Cardiac fibroblast (primary cell): ENCODE measurements around the gene RTL10.
"Not testable (repeated sequence)": the region's sequence is repeated elsewhere in the genome, so short reads cannot be mapped to it uniquely, and the experiment has no call there.

Experiments used
- DNase-seq, 2 donors: peaks; one replicate each; pipeline versions ENCODE4 v3.0.0 to v3.0.0-alpha.2; 2010; ENCODE audit warnings: low read depth in 2 of 2
- H3K4me3 ChIP-seq, 2 donors: replicated peaks in 1 of 2; 1 replicate in 1 of 2; 2 replicates in 1 of 2; pipeline ENCODE4 v1.5.1; 2011; ENCODE audit warnings: low read depth in 2 of 2, low read length in 2 of 2, mild to moderate bottlenecking in 2 of 2, moderate library complexity in 1 of 2
- TF ChIP-seq, protein P1 (sequence below): IDR thresholded peaks from one replicate; pipeline ENCODE4 v1.5.1; 2011; ENCODE audit warnings: low read depth, mild to moderate bottlenecking, low read length, inconsistent platforms

Gene RTL10

DNA sequence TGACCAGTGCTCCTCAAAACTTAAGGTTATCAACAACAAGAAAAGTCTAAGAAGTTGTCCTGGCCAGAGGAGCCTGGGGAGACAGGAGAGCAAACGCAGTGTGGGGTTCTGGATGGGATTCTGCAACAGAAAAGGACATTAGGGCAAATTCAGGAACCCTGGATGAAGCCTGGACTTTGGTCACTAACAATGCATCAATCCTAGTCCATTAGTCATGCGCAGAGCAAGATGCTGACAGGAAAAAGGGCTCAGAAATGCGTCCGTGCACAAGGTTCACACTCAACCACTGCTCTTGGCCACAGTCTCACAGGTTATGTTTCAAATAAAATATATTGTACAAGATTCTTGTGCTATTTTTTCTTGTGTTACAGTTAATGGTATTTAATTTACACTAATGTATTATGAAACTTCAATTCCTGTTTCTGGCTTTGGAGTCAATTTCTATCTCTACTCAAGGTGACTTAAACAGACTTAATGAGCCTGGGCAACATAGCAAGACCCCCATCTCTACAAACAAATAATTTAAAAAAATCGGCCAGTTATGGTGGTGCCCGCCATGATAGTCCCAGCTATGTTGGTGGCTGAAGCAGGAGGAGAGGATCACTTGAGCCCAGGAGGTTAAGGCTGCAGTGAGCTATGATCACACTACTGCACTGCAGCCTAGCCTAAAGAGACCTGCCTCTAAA lies 13.6 kb downstream of the RTL10 start:
- TF ChIP-seq, protein P1, sequence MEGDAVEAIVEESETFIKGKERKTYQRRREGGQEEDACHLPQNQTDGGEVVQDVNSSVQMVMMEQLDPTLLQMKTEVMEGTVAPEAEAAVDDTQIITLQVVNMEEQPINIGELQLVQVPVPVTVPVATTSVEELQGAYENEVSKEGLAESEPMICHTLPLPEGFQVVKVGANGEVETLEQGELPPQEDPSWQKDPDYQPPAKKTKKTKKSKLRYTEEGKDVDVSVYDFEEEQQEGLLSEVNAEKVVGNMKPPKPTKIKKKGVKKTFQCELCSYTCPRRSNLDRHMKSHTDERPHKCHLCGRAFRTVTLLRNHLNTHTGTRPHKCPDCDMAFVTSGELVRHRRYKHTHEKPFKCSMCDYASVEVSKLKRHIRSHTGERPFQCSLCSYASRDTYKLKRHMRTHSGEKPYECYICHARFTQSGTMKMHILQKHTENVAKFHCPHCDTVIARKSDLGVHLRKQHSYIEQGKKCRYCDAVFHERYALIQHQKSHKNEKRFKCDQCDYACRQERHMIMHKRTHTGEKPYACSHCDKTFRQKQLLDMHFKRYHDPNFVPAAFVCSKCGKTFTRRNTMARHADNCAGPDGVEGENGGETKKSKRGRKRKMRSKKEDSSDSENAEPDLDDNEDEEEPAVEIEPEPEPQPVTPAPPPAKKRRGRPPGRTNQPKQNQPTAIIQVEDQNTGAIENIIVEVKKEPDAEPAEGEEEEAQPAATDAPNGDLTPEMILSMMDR: no peak
- DNase-seq: peak in 1 of 2 donors; percentile 28
- no peak overlapping the region for H3K4me3 ChIP-seq

DNA sequence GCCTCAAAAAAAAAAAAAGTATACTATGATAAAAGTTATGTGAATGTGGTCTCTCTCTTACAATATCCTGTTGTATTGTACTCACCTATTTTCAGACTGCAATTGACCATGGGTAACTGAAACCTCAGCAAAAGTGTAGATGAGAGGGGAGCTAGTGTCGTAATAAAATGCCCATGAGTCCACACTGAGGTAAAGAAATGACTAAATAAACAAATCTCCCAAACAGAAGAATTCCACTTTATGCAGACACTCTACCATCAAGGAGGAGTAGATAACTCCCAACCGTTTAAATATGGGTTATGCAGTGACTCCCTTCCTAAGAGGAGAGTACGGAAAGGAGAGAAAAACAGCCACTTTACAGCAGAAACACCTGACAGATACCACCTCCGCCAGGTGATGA lies 14.6 kb downstream of the RTL10 start:
- TF ChIP-seq, protein P1: no peak
- no peak overlapping the region for H3K4me3 ChIP-seq
- no peak for DNase-seq

DNA sequence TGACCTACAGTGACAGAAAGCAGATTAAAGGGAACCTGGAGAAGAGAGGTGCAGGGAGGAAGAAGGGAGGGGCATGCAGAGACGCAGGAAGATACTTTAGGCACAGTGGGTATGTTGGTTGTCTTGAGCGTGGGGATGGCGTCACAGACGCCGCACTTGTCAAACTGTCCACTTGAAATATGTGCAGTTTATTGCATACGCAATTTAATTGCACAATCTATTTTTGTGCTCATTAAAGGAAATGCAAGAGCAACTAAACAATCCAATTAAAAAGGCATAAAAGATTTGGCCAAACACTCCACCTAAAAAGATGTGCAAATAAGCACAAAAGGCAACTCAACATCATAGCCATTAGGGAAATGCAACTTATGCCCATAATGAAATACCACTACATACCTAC lies 16.8 kb downstream of the RTL10 start:
- DNase-seq: no peak
- TF ChIP-seq, protein P1: no peak
- H3K4me3 ChIP-seq: no peak overlapping the region

DNA sequence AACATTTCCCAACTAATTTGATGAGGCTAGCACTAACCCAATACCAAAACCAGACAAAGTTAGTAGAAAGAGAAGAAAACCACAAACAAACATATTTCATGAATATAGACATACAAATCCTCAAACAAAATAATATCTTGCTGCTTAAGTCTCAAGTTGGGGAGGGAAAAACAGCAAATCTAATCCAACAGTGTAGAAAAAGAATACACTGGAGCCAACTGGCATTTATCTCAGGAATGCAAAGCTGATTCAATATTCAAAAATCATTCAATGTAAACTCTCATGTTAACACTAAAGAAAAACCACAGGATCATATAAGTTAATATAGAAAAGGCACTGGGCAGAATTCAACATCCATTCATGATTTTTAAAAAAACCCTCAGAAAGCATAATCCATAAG lies 18.2 kb downstream of the RTL10 start:
- TF ChIP-seq, protein P1: no peak
- no peak overlapping the region for H3K4me3 ChIP-seq
- DNase-seq: no peak

DNA sequence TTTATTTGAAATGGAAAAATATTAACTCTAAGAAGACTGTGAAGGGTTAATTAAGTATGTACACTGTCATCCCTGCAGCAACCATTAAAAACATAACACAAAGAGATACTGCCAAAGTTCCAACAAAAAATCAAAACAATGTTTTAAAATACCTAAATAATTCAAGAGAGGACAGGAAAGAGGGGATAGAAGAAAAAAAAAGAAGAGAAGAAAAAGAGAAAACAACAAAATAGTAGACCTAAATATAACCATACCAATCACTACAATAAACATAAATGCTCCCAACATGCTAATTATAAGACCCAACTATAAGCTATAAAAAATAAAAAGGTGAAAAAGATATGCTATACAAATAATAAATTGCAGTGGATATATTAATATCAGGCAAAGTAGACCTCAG lies 20.1 kb downstream of the RTL10 start:
- DNase-seq: no peak
- TF ChIP-seq, protein P1: no peak
- H3K4me3 ChIP-seq: no peak overlapping the region

DNA sequence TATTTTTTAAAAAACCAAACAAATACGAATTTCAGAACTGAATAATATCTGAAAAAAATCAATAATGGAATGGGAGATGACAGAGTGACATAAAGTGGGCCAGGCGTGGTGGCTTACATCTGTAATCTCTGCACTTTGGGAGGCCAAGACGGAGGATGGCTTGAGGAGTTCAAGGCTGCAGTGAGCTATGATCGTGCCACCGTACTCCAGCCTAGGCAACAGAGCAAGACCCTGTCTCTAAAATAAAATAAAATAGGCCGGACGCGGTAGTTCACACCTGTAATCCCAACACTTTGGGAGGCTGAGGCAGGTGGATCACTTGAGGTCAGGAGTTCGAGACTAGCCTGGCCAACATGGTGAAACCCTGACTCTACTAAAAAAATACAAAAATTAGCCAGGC lies 21.3 kb downstream of the RTL10 start:
- H3K4me3 ChIP-seq: not testable (repeated sequence)

DNA sequence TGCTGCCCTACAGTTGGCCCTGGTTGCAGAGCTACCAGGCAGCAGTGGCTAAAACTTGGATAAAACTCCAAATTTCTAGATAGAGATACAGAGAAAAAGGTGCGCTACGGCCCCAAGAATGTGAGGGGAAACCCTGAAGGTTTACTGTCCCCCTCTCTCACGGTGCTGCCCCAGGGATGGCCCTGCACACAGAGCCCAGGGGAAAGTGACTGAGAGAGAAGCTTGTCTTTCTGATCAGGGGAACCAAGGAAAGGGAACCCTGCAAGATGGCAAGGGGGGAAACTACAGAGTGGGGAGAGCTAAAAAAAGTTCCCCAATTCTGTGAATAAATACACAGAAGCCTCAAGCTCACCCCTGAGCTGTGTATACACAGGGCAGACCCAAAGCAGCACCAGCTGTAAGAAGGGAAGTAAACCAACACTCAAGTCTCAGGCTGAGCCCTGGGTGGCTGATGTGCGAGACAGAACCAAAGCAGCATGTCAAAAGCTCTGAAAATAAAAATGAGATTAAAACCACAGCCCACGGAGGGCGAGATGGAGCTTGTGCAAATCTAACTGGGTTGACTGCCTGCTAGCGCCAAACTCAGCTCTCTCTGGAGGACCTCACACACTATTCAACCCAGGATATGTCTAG lies 22.1 kb downstream of the RTL10 start:
- TF ChIP-seq, protein P1: no peak
- H3K4me3 ChIP-seq: no peak overlapping the region
- no peak for DNase-seq

More for the DNA sequence above, 21.3 kb downstream of the RTL10 start:
- not testable (repeated sequence) for DNase-seq

DNA sequence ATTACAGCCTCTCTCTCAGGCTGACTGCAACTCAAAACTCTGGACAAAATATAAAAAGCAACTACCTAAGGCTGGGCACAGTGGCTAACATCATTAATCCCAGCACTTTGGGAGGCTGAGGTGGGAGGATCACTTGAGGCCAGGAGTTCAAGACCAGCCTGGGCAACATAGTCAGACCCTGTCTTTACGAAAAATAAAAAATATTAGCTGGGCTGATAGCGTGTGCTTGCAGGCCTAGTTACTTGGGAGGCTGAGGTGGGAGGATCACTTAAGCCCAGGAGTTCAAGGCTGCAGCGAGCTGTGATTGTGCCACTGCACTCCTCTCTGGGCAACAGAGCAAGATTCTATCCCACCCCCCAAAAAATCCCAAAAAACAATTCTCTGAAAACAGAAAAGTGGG lies 22.7 kb downstream of the RTL10 start:
- DNase-seq, H3K4me3 ChIP-seq: not testable (repeated sequence)
